GM12872 (cell line): ENCODE measurements around the gene SPDL1.

ENCODE experiments used
- TF ChIP-seq, protein P1 (sequence below): IDR thresholded peaks from 3 replicates; pipeline ENCODE4 v1.5.1; 2011; ENCODE audit warnings: low read depth, mild to moderate bottlenecking, low read length, moderate library complexity; ENCODE audit not compliant: insufficient read depth

The SPDL1 gene

GRCh38 chr5:169646856-169647255 lies 63.3 kb downstream of the SPDL1 start:
- TF ChIP-seq, protein P1, sequence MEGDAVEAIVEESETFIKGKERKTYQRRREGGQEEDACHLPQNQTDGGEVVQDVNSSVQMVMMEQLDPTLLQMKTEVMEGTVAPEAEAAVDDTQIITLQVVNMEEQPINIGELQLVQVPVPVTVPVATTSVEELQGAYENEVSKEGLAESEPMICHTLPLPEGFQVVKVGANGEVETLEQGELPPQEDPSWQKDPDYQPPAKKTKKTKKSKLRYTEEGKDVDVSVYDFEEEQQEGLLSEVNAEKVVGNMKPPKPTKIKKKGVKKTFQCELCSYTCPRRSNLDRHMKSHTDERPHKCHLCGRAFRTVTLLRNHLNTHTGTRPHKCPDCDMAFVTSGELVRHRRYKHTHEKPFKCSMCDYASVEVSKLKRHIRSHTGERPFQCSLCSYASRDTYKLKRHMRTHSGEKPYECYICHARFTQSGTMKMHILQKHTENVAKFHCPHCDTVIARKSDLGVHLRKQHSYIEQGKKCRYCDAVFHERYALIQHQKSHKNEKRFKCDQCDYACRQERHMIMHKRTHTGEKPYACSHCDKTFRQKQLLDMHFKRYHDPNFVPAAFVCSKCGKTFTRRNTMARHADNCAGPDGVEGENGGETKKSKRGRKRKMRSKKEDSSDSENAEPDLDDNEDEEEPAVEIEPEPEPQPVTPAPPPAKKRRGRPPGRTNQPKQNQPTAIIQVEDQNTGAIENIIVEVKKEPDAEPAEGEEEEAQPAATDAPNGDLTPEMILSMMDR, result 0 out of 3 replicates have a peak, but pooled peaks have one; percentile 13

GRCh38 chr5:169647566-169647965 lies 64.0 kb downstream of the SPDL1 start:
- TF ChIP-seq, protein P1, result no peak

DNA sequence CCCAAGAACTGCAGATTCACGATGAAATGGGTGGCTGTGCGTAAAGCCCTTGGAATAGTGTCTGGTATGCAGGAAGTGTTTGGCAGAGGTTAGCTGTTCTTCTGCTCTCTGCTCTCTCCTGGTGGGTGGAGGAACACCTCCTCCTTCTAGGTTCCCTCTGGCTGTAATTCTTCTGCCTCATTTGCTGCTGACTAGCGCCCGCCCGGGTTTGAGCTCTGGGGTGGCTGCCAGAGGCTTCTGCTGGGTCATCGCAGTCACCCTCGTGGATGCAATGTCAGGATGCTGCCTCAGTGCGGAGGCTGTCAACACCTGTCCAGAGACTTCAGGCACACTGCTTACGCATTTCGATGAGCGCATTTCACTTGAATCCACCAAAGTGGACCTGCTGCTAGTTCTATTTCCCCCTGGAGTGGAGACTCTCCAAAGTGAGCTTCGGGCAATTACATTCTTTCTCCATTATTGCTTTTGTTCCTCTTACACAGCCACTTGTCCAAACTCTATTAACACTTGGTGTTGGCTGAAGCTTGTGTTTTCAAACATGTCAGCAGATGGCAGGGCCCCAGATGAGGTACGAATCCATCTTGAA lies 65.2 kb downstream of the SPDL1 start:
- TF ChIP-seq, protein P1, result no peak

- TF ChIP-seq, protein P1, result no peak
These were observed 65.9 kb downstream of the SPDL1 start for GRCh38 chr5:169649486-169649885.

DNA sequence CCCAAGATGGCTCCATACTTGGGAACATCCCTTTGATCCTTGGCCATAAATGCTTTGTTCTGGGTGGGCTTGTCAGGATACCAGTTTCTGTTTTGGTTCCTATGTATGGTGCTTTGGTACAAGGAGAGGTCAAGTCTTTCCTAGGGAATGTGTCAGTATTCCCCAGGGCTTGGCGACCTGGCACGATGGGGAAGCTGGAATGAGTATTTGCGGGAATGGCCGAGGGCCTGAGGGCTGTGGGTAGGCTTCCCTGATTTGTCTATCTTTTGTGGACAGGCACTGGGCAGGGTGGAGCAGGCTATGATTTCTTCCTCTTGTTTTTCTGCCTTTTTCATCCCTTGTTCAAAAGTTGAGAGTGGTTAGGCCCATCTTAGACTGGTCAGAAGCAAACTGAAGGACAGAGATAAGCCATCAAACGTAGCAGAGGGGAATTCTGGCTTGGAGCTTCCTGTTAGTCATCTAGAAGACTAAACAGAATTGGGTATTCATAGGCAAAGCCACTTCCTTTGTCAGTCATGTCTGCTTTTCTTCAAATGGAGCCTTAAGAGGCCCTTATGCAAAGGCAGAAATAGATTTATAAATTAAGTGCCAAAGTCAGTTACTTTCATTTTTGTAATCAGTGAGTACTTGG lies 67.2 kb downstream of the SPDL1 start:
- TF ChIP-seq, protein P1, result no peak

DNA sequence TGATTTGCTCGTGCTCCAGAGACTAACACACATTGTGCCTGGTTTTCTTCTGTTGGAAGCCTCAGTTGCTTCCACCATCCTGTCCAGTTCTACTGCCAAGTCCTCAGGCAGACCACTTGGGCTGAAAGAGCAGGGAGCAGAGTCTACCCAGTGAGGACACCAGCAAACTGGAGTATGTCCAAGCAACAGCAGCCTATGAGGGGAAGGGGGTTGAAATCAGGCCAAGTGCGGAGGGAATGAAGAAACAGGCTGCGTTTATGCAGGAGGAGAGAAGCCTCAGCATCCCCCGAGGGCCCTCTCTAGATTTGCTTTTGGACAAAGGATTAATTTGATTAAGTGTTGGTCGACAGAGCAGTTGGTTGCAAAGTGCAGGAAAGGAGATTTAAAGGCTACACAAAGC lies 68.0 kb downstream of the SPDL1 start:
- TF ChIP-seq, protein P1, result no peak

- TF ChIP-seq, protein P1, result no peak
These were observed 68.5 kb downstream of the SPDL1 start for GRCh38 chr5:169652057-169652456.

GRCh38 chr5:169653091-169653490 lies 69.5 kb downstream of the SPDL1 start:
- TF ChIP-seq, protein P1, result no peak
